ENCODE measurements around the gene SLC25A43.
"Not testable (repeated sequence)": the region's sequence is repeated elsewhere in the genome, so short reads cannot be mapped to it uniquely, and the experiment has no call there.

Gene SLC25A43

DNA sequence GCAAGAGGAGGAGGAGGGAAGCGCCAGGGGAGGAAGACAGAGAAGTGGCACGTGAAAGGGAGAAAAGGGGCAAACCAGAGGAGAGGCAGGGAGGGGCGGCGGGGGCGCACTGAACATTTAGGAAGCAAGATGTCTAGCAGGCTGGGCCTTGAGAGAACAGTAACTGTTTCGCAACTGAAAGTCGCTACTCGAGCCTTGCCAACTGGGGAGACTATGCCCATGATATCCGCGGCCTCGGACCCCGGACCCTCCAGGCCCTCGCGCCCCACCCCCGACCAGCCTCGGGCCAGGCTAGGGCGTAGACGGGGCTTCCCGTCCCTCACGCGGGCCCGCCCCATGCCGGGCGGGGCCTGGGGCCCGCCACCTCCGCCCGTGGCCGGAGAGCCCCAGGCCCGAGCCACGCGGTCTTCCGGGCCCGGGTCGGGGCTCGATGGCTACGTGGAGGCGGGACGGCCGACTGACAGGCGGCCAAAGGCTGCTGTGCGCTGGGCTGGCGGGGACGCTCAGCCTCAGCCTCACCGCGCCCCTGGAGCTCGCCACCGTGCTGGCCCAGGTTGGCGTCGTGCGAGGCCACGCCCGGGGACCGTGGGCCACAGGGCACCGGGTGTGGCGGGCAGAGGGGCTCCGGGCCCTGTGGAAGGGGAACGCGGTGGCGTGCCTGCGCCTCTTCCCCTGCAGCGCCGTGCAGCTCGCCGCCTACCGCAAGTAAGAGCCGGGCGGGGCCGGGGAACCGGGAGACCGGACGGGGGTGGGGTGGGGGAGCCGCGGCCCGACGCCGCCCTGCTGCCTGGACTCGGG is at the start of gene SLC25A43:
TSS of gene SLC25A43 (plus strand) at position 363 of the 798 bp plus-strand sequence. CDS start at position 431, 68 bp downstream.
- DNase-seq (ENCODE audit: low read depth, low spot score), result no peak

DNA sequence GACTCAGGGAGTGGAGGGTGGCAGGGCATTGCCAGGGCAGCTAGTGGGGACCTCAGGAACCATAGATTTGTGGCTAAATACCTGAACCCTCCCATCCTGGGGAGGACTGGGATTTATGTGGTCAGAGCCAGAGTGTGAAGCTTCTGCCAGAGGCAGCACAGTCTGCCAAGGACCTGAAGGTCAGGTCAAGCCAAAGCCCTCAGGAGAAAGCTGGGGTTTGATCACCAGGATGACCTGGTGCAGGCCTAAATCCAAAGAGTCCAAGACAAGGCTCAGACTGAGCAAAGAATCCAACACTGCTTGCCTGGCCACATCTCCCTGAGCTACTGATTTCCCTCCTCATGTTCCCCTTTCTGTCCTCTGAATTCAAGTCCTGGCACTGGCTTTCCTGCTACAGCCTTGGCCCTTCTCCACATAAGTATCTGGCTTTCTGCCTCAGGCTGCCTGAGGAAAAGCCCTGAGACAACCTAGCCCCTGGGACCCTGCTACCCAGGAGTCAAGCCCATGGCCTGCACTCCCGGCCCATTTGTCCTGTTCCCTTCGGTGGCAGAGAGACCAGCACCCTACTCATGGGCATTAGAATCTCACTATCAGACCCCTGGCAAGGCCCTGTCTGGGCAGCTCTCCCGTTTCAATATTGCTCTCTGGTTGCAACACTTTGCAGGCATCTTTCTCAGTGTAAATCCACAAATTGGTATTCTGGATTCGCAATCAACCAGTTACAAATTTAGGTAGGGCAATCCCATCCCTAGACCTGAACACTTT is 39.3 kb upstream of the SLC25A43 start:
- DNase-seq (ENCODE audit: low read depth, low spot score), result no peak

DNA sequence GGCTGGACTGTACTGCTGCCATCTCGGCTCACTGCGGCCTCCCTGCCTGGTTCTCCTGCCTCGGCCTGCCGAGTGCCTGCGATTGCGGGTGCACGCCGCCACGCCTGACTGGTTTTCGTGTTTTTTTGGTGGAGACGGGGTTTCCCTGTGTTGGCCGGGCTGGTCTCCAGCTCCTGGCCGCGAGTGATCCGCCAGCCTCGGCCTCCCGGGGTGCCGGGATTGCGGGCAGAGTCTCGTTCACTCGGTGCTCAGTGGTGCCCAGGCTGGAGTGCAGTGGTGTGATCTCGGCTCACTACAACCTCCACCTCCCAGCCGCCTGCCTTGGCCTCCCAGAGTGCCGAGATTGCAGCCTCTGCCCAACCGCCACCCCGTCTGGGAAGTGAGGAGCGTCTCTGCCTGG is 37.7 kb upstream of the SLC25A43 start:
- not testable (repeated sequence) for DNase-seq (ENCODE audit: low read depth, low spot score)

DNA sequence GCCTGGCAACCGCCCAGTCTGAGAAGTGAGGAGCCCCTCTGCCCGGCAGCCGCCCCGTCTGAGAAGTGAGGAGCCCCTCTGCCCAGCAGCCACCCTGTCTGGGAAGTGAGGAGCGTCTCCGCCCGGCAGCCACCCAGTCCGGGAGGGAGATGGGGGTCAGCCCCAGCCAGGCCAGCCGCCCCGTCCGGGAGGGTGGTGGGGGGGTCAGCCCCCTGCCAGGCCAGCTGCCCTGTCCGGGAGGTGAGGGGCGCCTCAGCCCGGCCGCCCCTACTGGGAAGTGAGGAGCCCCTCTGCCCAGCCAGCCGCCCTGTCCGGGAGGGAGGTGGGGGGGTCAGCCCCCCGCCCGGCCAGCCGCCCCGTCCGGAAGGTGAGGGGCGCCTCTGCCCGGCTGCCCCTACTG is 37.1 kb upstream of the SLC25A43 start:
- DNase-seq (ENCODE audit: low read depth, low spot score), result not testable (repeated sequence)

DNA sequence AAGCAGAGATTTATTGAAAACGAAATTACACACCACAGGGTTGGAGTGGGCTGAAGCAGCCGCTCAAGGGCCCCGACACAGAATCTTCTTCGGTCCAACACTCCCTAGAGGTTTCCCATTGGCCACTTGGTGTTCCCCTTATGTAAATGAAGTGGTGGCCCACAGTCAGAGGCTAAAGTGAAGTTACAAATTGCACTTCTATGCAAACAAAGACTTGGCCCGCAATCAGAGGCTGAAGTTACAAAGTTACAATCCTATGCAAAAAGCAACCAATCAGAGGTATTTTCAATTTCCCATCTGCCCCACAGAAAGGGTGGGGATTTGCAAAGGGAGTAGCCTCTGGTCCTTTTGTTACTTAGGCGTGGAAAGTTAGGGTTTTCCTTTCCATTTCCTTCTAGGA is 35.7 kb upstream of the SLC25A43 start:
- no peak for DNase-seq (ENCODE audit: low read depth, low spot score)

DNA sequence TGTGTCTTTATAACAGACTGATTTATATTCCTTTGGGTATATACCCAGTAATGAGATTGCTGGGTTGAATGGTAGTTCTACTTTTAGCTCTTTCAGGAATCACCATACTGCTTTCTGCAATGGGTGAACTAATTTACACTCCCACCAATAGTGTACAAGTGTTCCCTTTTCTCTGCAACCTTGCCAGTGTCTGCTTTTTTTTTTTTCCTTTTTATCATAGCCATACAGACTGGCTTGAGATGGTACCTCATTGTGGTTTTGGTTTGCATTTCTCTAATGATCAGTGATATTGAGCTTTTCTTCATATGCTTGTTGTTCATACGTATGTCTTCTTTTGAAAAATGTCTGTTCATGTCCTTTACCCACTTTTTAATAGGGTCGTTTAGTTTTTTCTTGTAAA is 27.3 kb upstream of the SLC25A43 start:
- DNase-seq (ENCODE audit: low read depth, low spot score), result not testable (repeated sequence)

DNA sequence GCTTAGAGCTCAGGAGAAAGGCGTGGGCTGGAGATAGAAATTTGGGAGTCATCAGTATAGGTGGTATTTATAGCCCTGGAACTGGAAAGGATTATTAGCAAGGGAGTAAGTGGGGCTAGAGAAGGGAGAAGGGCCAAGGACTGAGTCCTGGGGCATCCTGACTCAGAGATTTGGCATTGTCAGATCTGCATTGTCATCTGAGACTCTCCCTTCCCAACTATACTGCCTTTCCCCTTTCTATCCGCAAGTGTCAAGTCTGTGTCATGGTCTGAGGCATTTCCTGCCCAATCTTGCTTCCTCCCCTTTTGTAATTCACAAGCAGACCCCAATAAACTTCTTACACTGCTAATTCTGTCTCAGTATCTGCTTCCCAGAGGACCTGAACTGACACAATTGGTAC is 24.4 kb upstream of the SLC25A43 start:
- DNase-seq (ENCODE audit: low read depth, low spot score), result no peak

DNA sequence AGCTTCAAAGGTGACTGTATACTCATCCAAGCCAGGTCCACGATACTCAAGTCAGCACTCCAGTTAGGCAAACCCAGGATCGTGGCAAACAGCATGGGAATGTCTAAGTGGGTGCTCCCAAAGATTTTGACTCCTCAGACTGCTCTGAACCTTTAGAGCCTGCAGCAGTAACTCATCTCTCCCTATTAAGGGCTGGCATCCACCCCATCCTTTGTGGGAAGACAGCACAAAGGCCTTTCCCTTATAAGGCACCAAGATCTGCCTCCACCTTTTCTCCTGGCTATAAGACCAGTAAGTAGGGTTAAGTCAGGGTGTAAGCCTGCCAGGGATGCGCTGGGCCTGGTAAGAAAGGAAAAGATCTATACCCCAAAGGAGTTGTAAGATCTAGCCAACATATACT is 23.6 kb upstream of the SLC25A43 start:
- DNase-seq (ENCODE audit: low read depth, low spot score), result no peak

DNA sequence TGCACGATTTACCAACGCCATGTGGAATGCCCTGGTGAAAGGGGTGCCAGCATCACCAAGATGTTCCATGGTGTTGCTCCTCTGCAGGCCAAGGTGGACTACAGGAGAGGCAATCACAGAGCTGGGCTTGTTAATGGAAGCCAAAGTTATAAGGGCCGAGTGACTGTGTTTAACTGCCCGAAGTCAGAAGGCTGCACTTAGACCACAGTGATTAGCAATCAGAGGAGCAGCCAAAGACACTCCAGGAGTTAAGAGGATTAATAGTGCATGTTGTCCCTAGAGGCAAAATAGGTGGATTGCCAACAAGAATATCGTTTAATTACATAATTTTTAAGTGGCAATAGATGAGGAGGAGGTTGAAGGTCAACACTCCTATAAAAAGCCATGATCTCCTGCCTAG is 22.8 kb upstream of the SLC25A43 start:
- DNase-seq (ENCODE audit: low read depth, low spot score), result no peak

DNA sequence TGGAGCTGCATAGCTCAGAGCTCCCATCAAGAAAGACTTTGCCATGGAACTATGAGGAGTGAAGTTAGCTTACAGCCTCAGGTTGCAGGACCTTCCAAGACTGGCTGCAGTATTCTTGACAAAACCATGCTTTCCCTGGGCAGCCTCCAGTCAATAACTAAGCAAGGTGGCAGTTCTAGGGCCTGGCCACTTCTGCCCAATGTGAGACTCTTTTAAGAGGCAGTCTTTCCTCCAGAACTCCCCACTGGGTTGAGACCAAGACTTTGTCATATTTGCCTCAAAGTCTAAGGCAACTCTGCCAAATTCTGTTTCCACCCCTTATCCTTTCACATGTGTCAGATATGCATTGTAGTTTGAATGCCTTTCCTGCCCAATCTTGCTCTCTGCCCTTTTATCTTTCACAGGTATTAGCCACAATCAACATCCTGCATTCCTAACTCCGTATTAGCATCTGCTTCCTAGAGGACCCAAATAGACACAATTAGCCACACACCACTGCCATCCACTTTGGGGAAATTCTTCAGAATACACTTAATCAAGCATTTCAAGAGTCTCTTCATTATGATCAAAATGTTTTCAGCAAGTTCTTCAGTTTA is 17.7 kb upstream of the SLC25A43 start:
- no peak for DNase-seq (ENCODE audit: low read depth, low spot score)

DNA sequence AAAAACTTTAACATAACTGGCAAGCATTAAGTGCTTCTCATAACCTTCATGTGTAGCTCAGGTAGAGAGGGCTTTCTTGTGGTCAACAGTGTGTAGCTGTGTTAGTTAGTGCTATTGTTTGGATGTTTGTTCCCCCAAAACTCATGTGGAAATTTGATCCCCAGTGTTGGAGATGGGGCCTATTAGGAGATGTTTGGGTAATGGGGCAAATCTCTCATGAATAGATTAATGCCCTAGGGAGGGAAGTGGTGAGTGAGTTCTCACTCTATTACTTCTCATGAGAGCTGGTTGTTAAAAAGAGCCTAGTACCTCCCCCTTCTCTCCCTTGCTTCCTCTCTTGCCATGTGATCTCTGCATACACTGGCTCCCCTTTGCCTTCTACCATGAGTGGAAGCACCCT is 16.5 kb upstream of the SLC25A43 start:
- no peak for DNase-seq (ENCODE audit: low read depth, low spot score)

DNA sequence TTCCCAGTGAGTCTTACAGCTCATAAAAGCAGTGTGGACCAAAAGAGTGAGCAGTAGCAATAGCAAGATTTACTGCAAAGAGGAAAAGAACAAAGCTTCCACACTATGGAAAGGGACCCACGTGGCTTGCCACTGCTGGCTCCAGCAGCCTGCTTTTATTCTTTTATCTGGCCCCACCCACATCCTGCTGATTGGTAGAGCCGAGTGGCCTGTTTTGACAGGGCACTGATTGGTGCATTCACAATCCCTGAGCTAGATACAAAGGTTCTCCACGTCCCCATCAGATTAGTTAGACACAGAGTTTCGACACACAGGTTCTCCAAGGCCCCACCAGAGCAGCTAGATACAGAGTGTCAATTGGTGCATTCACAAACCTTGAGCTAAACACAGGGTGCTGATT is 12.5 kb upstream of the SLC25A43 start:
- not testable (repeated sequence) for DNase-seq (ENCODE audit: low read depth, low spot score)

DNA sequence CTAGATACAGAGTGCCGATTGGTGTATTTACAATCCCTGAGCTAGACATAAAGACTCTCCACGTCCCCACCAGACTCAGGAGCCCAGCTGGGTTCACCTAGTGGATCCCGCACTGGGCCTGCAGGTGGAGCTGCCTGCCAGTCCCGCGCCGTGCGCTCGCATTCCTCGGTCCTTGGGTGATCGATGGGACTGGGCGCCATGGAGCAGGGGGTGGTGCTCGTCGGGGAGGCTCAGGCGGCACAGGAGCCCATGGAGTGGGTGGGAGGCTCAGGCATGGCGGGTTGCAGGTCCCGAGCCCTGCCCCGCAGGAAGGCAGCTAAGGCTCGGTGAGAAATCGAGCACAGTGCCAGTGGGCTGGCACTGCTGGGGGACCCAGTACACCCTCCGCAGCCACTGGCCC is 11.7 kb upstream of the SLC25A43 start:
- DNase-seq (ENCODE audit: low read depth, low spot score), result not testable (repeated sequence)

DNA sequence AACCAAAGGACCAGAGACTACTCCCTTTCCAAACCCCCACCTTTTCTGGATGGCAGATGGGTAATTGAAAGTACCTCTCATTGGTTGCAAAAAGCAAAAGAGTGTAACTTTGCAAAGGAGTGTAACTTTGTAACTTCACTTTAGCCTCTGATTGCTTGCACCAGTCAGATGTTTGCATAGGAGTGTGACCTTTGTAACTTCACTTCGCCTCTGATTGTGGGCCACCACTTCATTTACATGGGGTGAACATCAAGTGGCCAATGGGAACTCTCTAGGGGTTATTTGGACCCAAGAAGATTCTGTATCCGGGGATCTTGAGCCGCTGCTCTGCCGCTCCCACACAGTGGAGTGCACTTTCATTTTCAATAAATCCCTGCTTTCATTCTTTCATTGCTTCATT is 9.9 kb upstream of the SLC25A43 start:
- no peak for DNase-seq (ENCODE audit: low read depth, low spot score)

DNA sequence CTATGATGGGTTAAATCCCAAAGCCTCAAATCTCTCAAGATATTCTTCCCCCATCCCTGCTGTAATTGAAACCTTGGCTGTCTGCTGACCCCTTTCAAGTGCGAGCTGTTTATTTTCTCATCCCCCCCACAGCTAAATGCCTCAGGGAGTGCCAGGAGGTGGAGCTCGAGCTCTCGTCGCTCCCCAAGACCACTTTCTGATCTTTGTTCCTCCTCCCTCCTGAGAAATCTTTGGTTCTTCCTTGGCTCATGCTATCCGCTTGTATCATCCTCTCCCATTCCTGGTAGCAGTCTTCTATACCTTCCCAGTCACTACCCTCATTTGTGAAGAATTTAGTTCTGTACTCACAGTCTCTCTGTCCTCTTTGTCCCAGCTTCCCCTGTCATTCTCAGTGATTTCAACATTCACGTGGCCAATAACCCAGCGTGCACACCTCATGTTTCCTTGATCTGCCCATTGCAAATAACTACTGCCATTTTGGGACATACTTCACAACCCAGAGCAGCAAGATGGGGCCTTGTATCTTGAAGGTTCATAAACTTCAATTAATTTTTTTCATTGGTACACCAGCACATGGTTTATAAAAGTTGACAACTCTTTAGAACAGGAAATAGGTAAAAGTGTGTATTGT is 9.2 kb upstream of the SLC25A43 start:
- no peak for DNase-seq (ENCODE audit: low read depth, low spot score)

DNA sequence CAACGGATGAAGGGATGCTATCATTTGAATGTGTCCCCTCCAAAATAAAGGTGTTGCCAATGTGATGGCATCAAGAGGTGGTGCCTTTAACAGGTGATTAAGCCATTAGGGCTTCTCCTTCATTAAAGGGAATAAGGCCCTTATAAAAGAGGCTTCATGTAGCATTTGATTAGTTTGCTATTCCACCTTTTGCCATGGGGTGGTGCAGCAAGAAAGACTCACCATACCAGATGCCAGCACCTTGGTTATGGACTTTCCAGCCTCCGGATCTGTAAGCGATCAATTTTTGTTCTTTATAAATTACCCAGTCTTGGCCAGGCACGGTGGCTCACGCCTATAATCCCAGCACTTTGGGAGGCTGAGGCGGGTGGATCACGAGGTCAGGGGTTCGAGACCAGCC is 7.9 kb upstream of the SLC25A43 start:
- no peak for DNase-seq (ENCODE audit: low read depth, low spot score)

DNA sequence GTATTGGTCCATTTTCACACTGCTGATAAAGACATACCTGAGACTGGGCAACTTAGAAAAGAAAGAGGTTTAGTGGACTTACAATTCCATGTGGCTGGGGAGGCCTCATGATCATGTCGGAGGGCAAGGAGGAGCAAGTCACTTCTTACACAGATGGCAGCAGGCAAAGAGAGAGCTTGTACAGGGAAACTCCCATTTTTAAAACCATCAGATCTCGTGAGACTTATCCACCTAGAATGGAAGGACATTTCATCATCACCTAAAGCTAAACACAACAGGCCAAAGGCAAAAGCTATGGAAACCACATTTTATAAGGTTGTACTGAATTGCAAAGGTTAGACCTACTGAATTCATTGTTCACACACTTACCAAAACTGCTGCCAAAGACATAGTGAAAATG is 6.0 kb upstream of the SLC25A43 start:
- DNase-seq (ENCODE audit: low read depth, low spot score), result no peak

DNA sequence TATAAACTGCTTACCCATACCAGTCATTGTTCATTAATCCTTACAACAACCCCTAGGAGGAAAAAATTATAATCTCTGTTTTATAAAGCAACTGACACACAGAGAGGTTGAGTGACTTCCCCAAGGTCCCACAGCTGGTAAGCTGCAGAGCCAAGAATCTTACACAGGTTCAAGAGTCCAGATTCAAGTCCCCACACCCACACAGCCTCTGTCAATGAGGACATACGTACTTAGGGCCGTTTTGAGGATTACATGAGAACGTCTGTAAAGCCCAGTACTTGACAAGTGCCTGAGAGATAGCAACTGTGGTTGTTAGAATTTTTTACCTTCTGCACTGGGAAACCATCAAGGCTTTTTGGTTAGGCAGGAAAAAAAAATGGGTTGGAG is 556 bp upstream of the SLC25A43 start:
- DNase-seq (ENCODE audit: low read depth, low spot score), result no peak

DNA sequence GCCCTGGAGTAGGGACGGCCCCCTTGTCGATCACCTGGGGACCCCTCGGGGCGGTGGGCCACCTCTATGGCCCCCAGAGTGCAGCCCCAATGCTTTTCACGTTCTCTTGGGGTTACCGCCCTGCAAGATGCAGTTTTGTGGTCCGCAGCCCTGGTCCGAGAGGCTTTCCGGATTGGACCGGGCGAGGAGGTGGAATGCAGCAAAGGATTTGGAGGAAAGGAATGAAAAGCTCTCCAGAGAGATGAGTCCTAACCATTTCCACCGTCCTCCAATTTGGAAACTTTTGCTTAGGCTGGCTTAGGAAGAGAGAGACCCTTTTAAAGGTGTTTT is 601 bp downstream of the SLC25A43 start:
- no peak for DNase-seq (ENCODE audit: low read depth, low spot score)

DNA sequence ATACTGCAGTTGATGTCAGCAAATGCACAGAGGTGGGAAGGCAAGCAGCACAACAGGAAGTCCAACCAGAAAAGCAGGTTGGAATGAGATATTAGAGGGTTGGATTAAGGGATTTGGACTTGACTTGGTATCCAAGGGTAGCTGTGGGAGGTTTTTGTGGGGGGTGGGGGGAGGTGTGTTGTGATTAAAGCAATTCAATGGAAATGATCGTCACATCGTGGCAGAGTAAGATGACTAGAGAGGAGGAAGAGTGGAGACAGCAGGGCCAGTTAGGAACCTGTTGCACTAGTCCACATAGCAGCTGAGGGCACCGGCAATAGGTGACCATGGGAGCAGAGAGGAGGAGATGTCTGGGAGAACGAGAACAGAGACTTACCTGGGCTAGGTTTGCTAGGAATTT is 2.4 kb downstream of the SLC25A43 start:
- no peak for DNase-seq (ENCODE audit: low read depth, low spot score)

DNA sequence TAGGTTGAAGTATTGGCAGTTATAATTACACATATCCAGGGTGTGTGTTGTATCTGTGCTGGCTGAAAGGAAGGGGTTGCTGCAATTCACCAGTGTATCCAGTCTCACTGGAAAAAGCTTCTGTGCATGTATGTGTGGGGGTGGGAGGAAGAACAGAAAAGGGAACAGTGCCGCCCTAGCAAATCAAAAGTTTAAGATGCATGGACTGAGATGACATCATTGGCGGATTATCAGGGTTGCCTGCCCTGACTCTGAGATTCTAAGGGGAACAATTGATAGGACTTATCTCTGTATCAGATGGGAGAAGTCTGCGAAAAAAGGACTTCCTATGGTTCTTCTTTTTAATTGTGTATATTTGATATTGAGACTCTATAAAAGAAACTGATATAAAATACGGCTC is 3.5 kb downstream of the SLC25A43 start:
- no peak for DNase-seq (ENCODE audit: low read depth, low spot score)

DNA sequence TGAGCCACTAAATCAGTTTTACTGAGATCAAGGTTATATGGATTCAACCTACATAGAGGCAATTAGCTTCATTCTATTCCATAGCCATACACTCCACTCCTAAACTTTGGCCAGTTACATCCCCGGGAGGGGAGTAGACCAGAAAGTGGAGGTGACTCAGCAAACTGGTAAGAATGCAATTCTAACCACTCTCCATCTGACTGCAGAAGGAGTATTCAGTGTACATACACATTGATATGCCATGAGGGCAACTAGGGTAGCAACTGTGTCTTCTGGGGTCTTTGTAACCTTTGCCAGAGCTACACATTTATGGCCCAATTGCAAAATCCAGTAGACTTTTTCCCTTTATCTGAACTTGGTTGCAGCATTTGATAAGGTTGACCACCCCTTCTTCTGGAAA is 7.6 kb downstream of the SLC25A43 start:
- no peak for DNase-seq (ENCODE audit: low read depth, low spot score)
